Liver (tissue), 3 donors: ENCODE data around the gene CBX4.

Source experiments
- EGR1 ChIP-seq, 2 donors: IDR thresholded peaks; 2 replicates each; pipeline ENCODE4 v1.6.1; 2016 to 2018; ENCODE audit warnings: antibody characterized with exemption in 2 of 2, low read depth in 2 of 2
- FOXA1 ChIP-seq: IDR thresholded peaks from 2 replicates; pipeline ENCODE4 v1.6.1; 2016; ENCODE audit warnings: antibody characterized with exemption
- GABPA ChIP-seq, 2 donors: IDR thresholded peaks in 1 of 2; conservative IDR thresholded peaks in 1 of 2; 2 replicates each; pipeline ENCODE4 v1.6.1; 2016; ENCODE audit warnings: antibody characterized with exemption in 2 of 2, mild to moderate bottlenecking in 1 of 2, moderate library complexity in 1 of 2
- JUND ChIP-seq, 2 donors: IDR thresholded peaks; 2 replicates each; pipeline ENCODE4 v1.6.1; 2016; ENCODE audit warnings: antibody characterized with exemption in 2 of 2
- RAD21 ChIP-seq, 2 donors: IDR thresholded peaks; 2 replicates each; pipeline ENCODE4 v1.6.1; 2016; ENCODE audit warnings: antibody characterized with exemption in 2 of 2, mild to moderate bottlenecking in 2 of 2
- TAF1 ChIP-seq: conservative IDR thresholded peaks from 2 replicates; pipeline ENCODE4 v1.6.1; 2016; ENCODE audit warnings: antibody characterized with exemption, mild to moderate bottlenecking
- YY1 ChIP-seq: IDR thresholded peaks from 2 replicates; pipeline ENCODE4 v1.6.1; 2016; ENCODE audit warnings: antibody characterized with exemption, mild to moderate bottlenecking
- TF ChIP-seq, protein P1 (sequence below): IDR thresholded peaks from 2 replicates; pipeline ENCODE4 v1.6.1; 2016; ENCODE audit warnings: antibody characterized with exemption
- TF ChIP-seq, protein P2 (sequence below): IDR thresholded peaks from 2 replicates; pipeline ENCODE4 v1.6.1; 2016; ENCODE audit warnings: antibody characterized with exemption
- TF ChIP-seq, protein P3 (sequence below): fragments of 150-350 bp; IDR thresholded peaks from 2 replicates; pipeline ENCODE4 v1.5.1; 2017; ENCODE audit warnings: improper control_type of control experiment, low read depth, low read length; ENCODE audit not compliant: missing input control
- TF ChIP-seq, protein P4 (sequence below): IDR thresholded peaks from 2 replicates; pipeline ENCODE4 v1.6.1; 2016; ENCODE audit warnings: antibody characterized with exemption, mild to moderate bottlenecking
- donor health status: healthy.
- donor health status: healthy.

DNA sequence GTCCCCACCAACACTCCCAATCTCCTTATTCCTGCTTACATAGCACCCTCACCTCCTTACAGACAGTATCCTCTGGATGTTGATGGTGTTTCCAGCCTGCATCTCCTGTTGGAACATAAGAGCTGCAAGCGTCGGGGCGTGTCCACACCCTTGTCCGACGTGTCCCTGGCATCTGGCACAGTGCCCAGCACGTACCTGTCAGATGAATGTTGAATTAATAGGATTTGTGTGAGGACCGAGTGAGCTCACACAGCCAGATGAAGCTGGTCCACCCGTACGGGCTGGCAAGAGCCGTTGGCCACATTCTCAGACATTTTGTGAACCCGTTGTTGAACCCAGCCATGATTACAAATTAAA, 12.2 kb upstream of the CBX4 start:
- TF ChIP-seq, protein P1, sequence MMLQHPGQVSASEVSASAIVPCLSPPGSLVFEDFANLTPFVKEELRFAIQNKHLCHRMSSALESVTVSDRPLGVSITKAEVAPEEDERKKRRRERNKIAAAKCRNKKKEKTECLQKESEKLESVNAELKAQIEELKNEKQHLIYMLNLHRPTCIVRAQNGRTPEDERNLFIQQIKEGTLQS: no peak
- TF ChIP-seq, protein P2, sequence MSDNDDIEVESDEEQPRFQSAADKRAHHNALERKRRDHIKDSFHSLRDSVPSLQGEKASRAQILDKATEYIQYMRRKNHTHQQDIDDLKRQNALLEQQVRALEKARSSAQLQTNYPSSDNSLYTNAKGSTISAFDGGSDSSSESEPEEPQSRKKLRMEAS: no peak
- TF ChIP-seq, protein P3, sequence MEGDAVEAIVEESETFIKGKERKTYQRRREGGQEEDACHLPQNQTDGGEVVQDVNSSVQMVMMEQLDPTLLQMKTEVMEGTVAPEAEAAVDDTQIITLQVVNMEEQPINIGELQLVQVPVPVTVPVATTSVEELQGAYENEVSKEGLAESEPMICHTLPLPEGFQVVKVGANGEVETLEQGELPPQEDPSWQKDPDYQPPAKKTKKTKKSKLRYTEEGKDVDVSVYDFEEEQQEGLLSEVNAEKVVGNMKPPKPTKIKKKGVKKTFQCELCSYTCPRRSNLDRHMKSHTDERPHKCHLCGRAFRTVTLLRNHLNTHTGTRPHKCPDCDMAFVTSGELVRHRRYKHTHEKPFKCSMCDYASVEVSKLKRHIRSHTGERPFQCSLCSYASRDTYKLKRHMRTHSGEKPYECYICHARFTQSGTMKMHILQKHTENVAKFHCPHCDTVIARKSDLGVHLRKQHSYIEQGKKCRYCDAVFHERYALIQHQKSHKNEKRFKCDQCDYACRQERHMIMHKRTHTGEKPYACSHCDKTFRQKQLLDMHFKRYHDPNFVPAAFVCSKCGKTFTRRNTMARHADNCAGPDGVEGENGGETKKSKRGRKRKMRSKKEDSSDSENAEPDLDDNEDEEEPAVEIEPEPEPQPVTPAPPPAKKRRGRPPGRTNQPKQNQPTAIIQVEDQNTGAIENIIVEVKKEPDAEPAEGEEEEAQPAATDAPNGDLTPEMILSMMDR: no peak
- TF ChIP-seq JUND (IDR thresholded peaks at IDR 0.05) (no peak), RAD21 (IDR thresholded peaks at IDR 0.05) (no peak), EGR1 (IDR thresholded peaks at IDR 0.05; ENCODE audit: low read depth in 2 of 2) (no peak), YY1 (no peak), GABPA (IDR thresholded peaks at IDR 0.05 in 1 of 2, conservative IDR thresholded peaks at IDR 0.05 in 1 of 2) (no peak), TAF1 (no peak), FOXA1 (no peak)
- TF ChIP-seq, protein P4, sequence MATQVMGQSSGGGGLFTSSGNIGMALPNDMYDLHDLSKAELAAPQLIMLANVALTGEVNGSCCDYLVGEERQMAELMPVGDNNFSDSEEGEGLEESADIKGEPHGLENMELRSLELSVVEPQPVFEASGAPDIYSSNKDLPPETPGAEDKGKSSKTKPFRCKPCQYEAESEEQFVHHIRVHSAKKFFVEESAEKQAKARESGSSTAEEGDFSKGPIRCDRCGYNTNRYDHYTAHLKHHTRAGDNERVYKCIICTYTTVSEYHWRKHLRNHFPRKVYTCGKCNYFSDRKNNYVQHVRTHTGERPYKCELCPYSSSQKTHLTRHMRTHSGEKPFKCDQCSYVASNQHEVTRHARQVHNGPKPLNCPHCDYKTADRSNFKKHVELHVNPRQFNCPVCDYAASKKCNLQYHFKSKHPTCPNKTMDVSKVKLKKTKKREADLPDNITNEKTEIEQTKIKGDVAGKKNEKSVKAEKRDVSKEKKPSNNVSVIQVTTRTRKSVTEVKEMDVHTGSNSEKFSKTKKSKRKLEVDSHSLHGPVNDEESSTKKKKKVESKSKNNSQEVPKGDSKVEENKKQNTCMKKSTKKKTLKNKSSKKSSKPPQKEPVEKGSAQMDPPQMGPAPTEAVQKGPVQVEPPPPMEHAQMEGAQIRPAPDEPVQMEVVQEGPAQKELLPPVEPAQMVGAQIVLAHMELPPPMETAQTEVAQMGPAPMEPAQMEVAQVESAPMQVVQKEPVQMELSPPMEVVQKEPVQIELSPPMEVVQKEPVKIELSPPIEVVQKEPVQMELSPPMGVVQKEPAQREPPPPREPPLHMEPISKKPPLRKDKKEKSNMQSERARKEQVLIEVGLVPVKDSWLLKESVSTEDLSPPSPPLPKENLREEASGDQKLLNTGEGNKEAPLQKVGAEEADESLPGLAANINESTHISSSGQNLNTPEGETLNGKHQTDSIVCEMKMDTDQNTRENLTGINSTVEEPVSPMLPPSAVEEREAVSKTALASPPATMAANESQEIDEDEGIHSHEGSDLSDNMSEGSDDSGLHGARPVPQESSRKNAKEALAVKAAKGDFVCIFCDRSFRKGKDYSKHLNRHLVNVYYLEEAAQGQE: no peak
